Gastroesophageal sphincter (tissue), 3 donors: ENCODE data around the gene RAD9A.

ENCODE experiments used
- CTCF ChIP-seq, 4 experiments: fragments of 200-600 bp in 2 of 4; fragments of 450-650 bp in 2 of 4; sonication (generic) in 1 of 4; IDR thresholded peaks; one replicate each; pipeline ENCODE4 v1.5.1; 2017 to 2019; ENCODE audit warnings: antibody characterized with exemption in 4 of 4, mild to moderate bottlenecking in 2 of 4, moderate library complexity in 2 of 4
- POLR2A ChIP-seq, 2 donors: fragments of 450-650 bp; IDR thresholded peaks; one replicate each; pipeline ENCODE4 v1.6.1; 2017; ENCODE audit warnings: antibody characterized with exemption in 2 of 2, mild to moderate bottlenecking in 2 of 2, moderate library complexity in 1 of 2

- TF ChIP-seq CTCF (IDR thresholded peaks at IDR 0.05) (no peak), POLR2A (IDR thresholded peaks at IDR 0.05) (no peak)
Measured at GRCh38 chr11:67378544-67378943, 13.2 kb upstream of the RAD9A start.
